Epithelial cell of esophagus (primary cell): ENCODE measurements around the gene TMEM176A.

Experiments
- DNase-seq: peaks from one replicate; pipeline ENCODE4 v3.0.0; 2010; ENCODE audit warnings: low read depth
- H3K4me3 ChIP-seq: 2 replicates; pipeline ENCODE4 v1.5.1; 2011; ENCODE audit warnings: mild to moderate bottlenecking, low read length, control low read depth
- TF ChIP-seq, protein P1 (sequence below): IDR thresholded peaks from 2 replicates; pipeline ENCODE4 v1.5.1; 2011; ENCODE audit warnings: low read depth, mild to moderate bottlenecking, low read length, control low read depth, inconsistent platforms; ENCODE audit not compliant: insufficient read depth; ENCODE audit errors: missing control alignments

TMEM176A gene

DNA sequence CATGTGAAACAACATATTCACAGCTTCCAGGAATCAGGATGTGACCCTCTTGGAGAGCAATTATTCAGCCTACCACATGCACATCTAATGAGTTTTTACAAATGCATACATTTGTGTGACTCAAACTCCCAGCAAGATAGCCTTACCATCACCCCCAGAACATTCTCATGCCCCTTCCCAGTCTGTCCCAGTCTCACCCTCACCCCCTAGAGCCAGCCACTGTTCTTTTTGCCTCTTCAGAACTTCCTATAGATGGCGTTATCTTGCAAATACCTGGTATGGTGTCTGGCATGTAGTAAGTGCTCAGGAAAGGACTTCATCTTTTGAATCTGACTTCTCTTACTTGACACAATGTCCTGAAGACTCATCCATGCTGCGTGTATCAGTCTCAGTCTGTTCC, 27.8 kb downstream of the TMEM176A start:
- TF ChIP-seq, protein P1, sequence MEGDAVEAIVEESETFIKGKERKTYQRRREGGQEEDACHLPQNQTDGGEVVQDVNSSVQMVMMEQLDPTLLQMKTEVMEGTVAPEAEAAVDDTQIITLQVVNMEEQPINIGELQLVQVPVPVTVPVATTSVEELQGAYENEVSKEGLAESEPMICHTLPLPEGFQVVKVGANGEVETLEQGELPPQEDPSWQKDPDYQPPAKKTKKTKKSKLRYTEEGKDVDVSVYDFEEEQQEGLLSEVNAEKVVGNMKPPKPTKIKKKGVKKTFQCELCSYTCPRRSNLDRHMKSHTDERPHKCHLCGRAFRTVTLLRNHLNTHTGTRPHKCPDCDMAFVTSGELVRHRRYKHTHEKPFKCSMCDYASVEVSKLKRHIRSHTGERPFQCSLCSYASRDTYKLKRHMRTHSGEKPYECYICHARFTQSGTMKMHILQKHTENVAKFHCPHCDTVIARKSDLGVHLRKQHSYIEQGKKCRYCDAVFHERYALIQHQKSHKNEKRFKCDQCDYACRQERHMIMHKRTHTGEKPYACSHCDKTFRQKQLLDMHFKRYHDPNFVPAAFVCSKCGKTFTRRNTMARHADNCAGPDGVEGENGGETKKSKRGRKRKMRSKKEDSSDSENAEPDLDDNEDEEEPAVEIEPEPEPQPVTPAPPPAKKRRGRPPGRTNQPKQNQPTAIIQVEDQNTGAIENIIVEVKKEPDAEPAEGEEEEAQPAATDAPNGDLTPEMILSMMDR = no peak
- DNase-seq = no peak

DNA sequence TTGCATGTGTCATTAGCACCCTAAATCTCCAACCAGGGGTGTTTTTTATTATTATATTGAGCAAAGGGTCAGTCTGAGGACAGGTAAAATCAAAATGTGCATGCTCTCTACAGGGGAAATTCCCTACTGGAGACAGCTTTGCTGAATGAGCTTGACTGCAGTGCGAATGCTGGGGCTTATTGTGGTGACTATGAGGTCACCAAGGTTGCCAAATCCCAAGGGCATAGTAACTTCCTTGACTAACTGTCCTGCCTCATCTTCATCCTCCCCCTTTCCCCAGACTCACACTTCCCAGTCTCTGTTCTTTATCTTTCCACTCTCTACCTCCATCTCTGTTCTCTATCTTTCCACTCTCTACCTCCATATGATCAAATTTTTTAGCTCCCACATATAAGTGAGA, 28.9 kb downstream of the TMEM176A start:
- TF ChIP-seq, protein P1 = no peak
- no peak for DNase-seq
- H3K4me3 ChIP-seq = no peak overlapping the region

More for the DNA sequence above, 27.8 kb downstream of the TMEM176A start:
- no peak overlapping the region for H3K4me3 ChIP-seq

DNA sequence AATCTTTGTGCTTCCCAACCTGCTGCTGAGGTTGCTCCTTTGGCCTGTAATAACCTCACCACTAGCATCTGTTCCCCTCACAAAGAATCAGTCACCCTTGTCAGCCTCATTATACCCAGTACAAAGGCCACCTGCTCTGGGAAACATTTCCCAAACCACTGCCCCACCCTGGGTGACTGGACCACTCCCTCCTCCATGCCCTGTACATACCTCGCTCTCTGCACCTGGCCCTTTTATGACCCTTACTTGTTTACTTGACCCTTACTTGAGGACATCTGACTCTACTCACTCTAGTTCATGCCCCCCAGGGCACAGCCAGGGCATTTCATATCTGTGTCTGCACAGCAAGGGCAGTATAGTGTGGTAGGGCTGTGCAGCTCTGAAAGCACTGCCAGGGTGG, 30.4 kb downstream of the TMEM176A start:
- no peak overlapping the region for H3K4me3 ChIP-seq
- TF ChIP-seq, protein P1 = no peak
- no peak for DNase-seq

DNA sequence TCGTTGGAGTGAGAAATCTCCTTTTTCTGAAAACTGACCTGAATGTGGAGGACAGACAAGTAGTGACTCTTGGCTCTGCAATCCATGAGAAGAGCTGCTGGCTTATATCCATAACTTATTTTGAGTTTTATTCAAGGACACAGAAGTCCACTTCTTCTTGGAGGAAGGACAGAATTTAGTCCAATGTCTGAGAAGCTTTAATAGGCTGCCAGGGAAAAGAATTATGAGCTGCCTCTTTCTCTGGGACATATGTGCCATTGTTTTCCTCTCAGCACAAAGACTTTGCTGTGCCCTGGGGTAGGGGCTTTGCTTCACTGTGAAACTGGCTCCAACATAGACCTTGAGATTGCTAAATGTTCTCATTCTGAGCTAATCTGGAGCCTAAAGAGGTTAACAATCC, 31.3 kb downstream of the TMEM176A start:
- TF ChIP-seq, protein P1 = no peak
- no peak for DNase-seq
- no peak overlapping the region for H3K4me3 ChIP-seq

DNA sequence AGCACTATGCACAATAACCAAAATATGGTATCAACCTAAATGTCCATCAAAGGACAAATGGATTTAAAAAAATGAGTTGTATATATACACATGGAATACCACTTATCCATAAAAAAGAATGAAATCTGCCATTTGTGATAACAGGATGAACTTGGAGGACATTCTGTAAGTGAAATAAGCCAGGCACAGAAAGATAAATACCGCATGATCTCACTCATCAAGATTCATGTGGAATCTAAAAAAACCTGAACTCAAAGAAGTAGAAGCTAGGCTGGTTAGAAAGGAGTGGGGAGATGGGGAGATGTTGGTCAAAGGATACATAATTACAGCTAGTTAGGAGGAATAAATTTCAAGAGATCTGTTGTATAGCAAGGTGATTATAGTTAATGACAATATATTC, 34.5 kb downstream of the TMEM176A start:
- TF ChIP-seq, protein P1 = no peak
- DNase-seq = no peak
- no peak overlapping the region for H3K4me3 ChIP-seq

DNA sequence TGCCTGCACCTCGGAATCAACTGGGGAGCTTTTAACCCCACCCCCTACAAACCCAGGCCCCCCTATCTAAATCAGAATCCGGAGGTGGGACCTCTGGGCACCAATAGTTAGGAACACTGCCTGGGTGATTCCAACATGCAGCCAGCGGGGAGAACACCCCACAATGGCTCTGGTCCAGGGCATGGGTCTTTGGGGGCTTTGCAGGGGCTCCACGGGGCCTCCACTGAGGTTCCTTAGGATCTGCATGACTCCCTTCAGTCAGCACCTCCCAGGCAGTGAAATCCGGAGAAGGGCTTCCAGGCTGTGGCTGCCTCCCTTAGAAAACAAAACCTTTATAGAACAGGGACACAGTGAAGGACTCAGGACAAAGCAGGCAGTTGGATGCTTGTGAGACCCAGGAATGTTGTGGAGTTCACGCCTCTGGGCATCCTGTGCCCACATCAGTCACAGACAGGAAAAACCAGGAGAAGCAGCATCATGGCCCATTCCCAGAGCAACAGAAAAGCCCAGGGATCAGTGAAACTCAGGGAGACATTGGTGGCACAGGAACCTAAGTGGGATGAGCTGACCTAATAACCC, 35.2 kb downstream of the TMEM176A start:
- no peak overlapping the region for H3K4me3 ChIP-seq
- DNase-seq = no peak
- TF ChIP-seq, protein P1 = no peak

DNA sequence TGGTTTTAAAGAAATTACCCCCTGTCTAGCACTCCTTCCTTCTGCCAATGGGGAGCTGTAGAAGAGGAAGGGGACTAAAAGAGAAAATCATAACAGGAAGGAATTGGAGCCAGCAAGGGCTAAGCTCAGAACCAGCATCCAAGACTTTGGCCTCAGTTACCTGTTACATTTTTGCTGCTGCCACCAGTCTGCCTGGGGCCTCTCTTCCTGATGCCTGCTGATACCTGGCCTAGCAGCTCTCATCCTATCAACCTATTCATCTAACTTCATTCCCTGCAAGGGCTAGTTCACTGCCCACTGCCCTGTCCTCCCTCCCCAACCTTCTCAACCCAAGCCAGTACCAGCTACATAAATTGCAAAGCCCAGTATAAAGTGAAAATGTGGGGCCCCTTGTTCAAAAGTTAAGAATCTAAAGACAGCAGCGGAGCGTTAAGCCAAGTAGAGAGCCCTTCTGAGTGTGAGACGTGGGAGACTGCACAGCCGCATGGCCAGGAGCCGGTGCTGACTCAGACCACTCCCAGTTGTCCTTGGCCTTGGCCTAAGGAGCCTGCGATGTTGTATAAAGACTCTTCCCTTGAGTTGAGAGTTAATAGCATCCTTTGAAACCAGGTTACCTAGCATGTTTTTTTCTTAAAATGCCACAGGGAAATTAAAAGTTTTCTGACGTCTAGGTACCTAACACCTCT, 38.5 kb downstream of the TMEM176A start:
- TF ChIP-seq, protein P1 = no peak
- no peak overlapping the region for H3K4me3 ChIP-seq
- no peak for DNase-seq
